ENCODE results near the gene CSRNP3.
A peak's percentile ranks its signal among the peaks of the same experiment; 100 is the strongest.

The CSRNP3 gene

DNA sequence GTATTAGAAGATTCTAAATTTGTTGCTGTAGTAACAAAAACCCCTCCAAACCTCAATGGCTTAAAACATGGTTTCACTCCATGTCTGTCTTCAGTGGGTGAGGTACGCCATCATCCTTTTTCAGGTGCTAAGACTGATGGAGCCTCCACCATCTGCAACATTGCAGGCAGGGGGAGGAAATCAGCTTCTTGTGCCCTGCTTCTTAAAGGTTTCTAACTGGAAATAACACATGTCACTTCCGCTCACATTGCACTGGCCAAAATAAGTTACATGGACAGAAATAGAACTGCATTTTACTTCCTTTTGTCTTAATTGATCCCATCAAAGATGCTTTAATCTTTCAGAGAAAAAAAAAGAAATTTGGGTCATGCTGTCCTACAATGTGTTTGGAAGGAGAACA is 230.4 kb downstream of the CSRNP3 start:
- Mint-ChIP-seq H3K4me3 (no peak overlapping the region), H3K4me1 (peaks cover 36% of the 10 kb centered on the region), H3K9me3 (no peaks in the 10 kb centered on the region), H3K36me3 (ENCODE audit: low read depth) (peaks cover 8% of the 10 kb centered on the region), H3K27me3 (ENCODE audit: low read depth, poor library complexity) (no peaks in the 10 kb centered on the region), H3K27ac (no peak overlapping the region)
- DNase-seq, result no peak
- TF ChIP-seq, protein P1, sequence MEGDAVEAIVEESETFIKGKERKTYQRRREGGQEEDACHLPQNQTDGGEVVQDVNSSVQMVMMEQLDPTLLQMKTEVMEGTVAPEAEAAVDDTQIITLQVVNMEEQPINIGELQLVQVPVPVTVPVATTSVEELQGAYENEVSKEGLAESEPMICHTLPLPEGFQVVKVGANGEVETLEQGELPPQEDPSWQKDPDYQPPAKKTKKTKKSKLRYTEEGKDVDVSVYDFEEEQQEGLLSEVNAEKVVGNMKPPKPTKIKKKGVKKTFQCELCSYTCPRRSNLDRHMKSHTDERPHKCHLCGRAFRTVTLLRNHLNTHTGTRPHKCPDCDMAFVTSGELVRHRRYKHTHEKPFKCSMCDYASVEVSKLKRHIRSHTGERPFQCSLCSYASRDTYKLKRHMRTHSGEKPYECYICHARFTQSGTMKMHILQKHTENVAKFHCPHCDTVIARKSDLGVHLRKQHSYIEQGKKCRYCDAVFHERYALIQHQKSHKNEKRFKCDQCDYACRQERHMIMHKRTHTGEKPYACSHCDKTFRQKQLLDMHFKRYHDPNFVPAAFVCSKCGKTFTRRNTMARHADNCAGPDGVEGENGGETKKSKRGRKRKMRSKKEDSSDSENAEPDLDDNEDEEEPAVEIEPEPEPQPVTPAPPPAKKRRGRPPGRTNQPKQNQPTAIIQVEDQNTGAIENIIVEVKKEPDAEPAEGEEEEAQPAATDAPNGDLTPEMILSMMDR (IDR thresholded peaks at IDR 0.05), result no peak

DNA sequence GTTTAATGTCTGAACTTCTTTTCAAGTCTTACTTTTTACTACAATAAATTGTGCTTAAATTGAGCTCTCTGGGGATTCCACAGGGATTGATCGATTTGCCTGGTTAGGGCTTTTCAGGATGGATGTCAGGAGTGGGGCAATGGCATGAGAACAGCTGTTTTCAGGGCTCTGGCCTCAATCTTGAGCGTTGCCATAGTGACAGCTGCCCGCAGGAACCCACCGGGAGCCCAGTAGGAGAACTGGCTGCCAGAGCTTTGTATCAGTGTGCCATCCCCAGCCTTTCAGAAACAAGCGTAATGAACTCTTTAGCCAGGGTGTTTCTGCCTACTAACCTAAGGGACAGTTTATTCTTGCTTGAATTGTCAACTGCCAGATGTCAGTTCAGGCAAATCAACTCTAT is 231.0 kb downstream of the CSRNP3 start:
- Mint-ChIP-seq H3K9me3 (no peaks in the 10 kb centered on the region), H3K36me3 (ENCODE audit: low read depth) (peaks cover 8% of the 10 kb centered on the region), H3K4me1 (peaks cover 36% of the 10 kb centered on the region), H3K27ac (no peak overlapping the region), H3K4me3 (no peak overlapping the region), H3K27me3 (ENCODE audit: low read depth, poor library complexity) (no peaks in the 10 kb centered on the region)
- TF ChIP-seq, protein P1 (IDR thresholded peaks at IDR 0.05), result no peak
- peak; percentile 13 for DNase-seq

DNA sequence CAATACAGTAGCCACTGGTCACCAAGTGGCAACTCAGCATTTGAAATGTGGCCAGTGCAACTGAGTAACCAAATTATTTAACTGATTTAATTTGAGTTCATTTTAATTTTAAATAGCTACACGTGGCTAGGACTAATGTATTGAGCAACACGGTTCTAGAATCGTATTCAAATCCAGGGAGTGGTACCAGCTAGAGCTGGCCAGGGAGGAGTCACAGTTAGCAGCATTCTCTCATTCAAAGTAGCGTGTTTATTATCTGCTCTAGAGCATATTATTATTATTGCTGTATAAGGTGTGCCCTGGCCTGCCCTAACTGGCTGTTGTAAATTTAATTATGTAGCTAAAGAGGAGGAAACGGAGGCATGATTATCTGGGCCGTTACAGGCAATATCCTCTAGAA is 231.6 kb downstream of the CSRNP3 start:
- H3K9me3 Mint-ChIP-seq, result no peaks in the 10 kb centered on the region
- H3K27me3 Mint-ChIP-seq (ENCODE audit: low read depth, poor library complexity), result no peaks in the 10 kb centered on the region
- no peak overlapping the region for H3K27ac Mint-ChIP-seq
- H3K4me3 Mint-ChIP-seq, result no peak overlapping the region
- DNase-seq, result no peak
- peaks cover 33% of the 10 kb centered on the region for H3K4me1 Mint-ChIP-seq
- H3K36me3 Mint-ChIP-seq (ENCODE audit: low read depth), result peaks cover 6% of the 10 kb centered on the region
- TF ChIP-seq, protein P1 (IDR thresholded peaks at IDR 0.05), result no peak

DNA sequence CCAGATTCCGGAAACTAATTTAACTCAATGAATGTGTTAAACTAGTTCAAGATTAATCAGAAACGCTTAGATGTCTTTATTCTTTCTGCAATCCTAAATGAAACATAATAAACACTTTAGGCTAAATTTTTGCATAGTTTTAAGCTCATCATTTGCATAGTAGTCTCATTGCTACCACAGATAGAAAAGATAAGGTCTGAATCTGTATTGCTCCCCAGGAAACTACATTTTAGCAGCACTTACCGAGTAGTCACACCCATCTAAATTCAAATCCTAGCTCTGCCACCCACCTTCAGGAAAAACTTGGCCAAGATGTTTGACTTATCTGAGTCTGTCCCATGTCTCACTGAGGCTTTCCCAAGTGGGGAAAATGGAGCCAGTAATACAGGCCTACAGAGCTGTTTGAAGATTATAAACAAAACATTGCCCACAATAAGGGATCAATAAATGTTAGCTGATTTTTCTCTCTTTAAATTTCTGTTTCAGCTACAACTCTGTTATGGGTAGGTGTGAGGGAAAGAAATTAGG is 237.5 kb downstream of the CSRNP3 start:
- H3K4me3 Mint-ChIP-seq, result no peak overlapping the region
- TF ChIP-seq, protein P1 (IDR thresholded peaks at IDR 0.05), result no peak
- no peaks in the 10 kb centered on the region for H3K4me1 Mint-ChIP-seq
- DNase-seq, result no peak
- no peaks in the 10 kb centered on the region for H3K36me3 Mint-ChIP-seq (ENCODE audit: low read depth)
- H3K27me3 Mint-ChIP-seq (ENCODE audit: low read depth, poor library complexity), result no peaks in the 10 kb centered on the region
- H3K27ac Mint-ChIP-seq, result no peak overlapping the region
- peaks cover 6% of the 10 kb centered on the region for H3K9me3 Mint-ChIP-seq

DNA sequence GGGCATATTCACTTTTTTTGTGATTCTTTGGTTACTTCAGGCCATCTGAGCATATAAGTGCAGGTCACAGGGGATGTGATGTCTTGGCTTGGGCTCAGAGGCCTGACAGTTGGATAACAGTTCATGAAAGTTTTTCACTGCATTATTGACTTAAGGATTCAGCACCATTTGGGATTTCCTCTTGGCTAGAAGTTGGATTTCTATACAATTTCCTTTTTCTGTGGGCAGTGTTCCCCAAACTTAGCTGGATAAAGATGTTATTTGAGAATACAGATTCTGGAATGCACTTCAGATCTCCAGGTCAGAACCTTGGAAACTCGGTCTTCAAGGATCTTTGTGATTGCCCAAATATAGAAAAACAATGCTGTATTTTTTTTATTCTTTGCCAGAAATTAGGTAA is 246.6 kb downstream of the CSRNP3 start:
- Mint-ChIP-seq H3K27me3 (ENCODE audit: low read depth, poor library complexity) (peaks cover 4% of the 10 kb centered on the region), H3K4me1 (no peaks in the 10 kb centered on the region), H3K27ac (no peak overlapping the region), H3K9me3 (no peaks in the 10 kb centered on the region), H3K4me3 (no peak overlapping the region), H3K36me3 (ENCODE audit: low read depth) (no peaks in the 10 kb centered on the region)
- TF ChIP-seq, protein P1 (IDR thresholded peaks at IDR 0.05), result no peak
- DNase-seq, result no peak

DNA sequence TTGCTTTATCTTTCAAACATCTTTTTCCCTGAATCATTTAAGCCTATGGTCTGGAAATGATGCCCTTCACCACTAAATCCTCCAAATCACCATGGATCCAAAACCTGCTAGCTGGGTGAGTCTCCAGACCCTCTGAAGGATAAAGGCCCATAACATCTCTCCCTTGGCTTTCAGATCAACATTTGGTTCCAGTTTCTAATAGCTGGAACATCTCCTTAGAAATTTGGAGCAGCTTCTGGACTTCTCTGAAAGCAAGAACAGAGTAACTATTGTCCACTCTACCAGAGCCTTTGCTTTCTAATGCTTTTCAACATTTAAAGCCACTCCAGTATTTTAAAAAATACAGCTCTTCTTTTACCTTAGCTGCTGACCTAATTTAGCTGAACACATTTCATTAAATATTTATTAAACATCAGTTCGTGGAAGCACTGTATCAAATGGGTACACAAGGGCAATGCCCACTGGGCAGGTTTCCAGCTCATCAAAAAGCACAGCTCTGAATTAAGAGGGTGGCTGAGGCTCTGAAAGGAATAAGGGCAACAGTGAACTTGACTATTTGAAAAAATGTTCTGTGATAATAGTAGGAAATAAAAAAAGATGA is 249.2 kb downstream of the CSRNP3 start:
- TF ChIP-seq, protein P1 (IDR thresholded peaks at IDR 0.05), result no peak
- Mint-ChIP-seq H3K27ac (peak overlapping the region; percentile 47), H3K9me3 (no peaks in the 10 kb centered on the region), H3K4me1 (no peaks in the 10 kb centered on the region), H3K27me3 (ENCODE audit: low read depth, poor library complexity) (peaks cover 4% of the 10 kb centered on the region), H3K36me3 (ENCODE audit: low read depth) (no peaks in the 10 kb centered on the region), H3K4me3 (no peak overlapping the region)
- no peak for DNase-seq

Data from nephron progenitor cell (in vitro differentiated cells).